Breast epithelium (tissue), 3 donors: ENCODE results near the gene PSMA3.

ENCODE experiments used
- POLR2A ChIP-seq: fragments of 450-650 bp; IDR thresholded peaks from one replicate; pipeline ENCODE4 v1.6.1; 2016; ENCODE audit warnings: antibody characterized with exemption, mild to moderate bottlenecking, moderate library complexity
- POLR2AphosphoS5 ChIP-seq, 3 donors: sonication (generic); formaldehyde crosslinking; IDR thresholded peaks; one replicate each; pipeline ENCODE4 v1.6.1; 2017; ENCODE audit warnings: antibody characterized with exemption in 3 of 3
- TF ChIP-seq, protein P1 (sequence below), 3 donors: fragments of 450-650 bp; IDR thresholded peaks; one replicate each; pipeline ENCODE4 v1.5.1; 2016 to 2017; ENCODE audit warnings: antibody characterized with exemption in 3 of 3, mild to moderate bottlenecking in 3 of 3, moderate library complexity in 3 of 3

- TF ChIP-seq, protein P1, sequence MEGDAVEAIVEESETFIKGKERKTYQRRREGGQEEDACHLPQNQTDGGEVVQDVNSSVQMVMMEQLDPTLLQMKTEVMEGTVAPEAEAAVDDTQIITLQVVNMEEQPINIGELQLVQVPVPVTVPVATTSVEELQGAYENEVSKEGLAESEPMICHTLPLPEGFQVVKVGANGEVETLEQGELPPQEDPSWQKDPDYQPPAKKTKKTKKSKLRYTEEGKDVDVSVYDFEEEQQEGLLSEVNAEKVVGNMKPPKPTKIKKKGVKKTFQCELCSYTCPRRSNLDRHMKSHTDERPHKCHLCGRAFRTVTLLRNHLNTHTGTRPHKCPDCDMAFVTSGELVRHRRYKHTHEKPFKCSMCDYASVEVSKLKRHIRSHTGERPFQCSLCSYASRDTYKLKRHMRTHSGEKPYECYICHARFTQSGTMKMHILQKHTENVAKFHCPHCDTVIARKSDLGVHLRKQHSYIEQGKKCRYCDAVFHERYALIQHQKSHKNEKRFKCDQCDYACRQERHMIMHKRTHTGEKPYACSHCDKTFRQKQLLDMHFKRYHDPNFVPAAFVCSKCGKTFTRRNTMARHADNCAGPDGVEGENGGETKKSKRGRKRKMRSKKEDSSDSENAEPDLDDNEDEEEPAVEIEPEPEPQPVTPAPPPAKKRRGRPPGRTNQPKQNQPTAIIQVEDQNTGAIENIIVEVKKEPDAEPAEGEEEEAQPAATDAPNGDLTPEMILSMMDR (IDR thresholded peaks at IDR 0.05), result no peak
- TF ChIP-seq POLR2A (no peak), POLR2AphosphoS5 (IDR thresholded peaks at IDR 0.05) (no peak)
Measured at GRCh38 chr14:58283730-58284129, 39.1 kb downstream of the PSMA3 start.
